ENCODE measurements around the gene CARNS1.
A peak's percentile ranks its signal among the peaks of the same experiment; 100 is the strongest.

Gene CARNS1

DNA sequence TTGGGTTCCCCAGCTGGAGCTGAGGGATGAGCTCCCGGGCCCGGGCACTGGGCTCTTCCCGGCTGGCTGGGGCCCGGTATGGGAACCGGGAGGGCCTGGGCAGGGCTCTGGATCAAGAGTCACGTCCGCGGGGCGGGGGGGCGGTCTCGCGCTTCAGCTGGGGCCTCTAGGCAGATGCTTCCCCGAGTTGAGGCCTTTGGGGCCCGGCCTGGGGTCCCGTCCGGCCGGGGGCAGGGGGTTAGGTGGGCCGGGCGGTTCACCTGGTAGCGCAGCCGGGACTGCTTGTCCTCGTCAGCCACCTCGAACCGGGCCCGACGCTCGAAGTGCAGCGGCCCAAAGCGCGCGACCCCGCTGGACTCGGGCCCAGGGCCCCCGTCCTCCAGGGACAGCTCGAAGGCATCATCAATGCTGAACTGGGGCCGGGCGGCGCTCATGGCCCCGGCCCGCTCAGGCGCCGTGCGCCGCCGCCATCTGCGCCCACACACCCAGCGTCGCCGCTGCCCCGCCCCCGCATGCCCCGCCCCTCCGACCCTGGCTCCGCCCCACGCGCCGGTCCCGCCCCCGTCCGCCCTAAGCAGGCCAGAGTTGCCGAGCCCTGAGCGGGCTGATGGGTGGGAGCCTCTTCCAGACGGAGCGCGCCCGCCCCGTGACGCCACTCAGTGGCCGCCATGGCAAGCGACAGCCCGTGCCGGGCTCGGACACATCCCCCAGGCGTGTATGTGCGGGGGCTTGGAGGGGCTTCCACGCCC, 53.5 kb downstream of the CARNS1 start, which contains the start of gene TMEM134:
TMEM134 (minus strand) TSS at position 493 of the 749 bp plus-strand sequence; CDS start at position 434, 59 bp downstream.
- peak; percentile 88 for DNase-seq

DNA sequence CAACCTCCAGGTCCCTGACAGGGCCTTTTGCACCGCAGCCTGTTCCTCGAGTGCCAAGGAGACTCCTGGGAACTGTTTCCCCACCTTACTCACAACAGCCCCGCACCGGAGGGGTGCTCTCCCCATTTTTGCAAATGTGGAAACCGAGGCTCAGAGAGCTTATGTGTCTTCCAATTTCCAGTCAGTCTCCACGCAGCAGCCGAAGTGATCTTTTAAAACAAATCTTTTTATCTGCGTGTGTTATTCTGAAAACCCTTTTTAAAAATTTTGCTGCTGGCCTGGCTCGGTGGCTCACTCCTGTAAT, 54.0 kb downstream of the CARNS1 start:
- no peak for DNase-seq

DNA sequence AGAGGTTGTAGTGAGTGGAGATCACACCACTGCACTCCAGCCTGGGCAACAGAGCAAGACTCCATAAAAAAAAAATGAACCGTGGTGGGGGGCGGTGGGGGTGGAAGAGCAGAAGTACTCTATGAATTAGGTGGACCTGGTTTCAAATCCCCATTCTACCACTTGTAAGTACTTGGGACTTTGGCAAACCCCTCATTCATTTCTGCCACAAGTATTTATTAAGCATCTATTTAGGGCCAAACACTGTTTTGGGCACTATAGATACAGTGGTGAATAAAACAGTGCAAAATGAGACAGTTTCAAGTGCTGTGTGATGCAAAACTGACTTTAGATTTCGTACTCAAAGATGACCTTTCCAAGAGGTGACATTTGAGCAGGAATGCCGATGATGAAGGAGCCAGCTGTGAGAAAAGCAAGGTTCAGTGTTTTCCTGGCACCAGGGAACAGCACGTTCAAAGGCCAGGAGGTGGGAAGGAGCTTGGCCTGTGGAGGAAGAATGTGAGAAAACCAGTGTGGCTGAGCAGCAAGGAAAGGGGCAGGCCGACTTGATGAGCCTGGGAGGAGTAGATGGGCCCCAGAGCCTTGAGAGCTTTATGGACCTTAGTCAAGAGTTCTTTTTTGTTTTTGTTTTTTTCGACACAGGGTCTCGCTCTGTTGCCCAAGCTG, 55.0 kb downstream of the CARNS1 start:
- DNase-seq: no peak

DNA sequence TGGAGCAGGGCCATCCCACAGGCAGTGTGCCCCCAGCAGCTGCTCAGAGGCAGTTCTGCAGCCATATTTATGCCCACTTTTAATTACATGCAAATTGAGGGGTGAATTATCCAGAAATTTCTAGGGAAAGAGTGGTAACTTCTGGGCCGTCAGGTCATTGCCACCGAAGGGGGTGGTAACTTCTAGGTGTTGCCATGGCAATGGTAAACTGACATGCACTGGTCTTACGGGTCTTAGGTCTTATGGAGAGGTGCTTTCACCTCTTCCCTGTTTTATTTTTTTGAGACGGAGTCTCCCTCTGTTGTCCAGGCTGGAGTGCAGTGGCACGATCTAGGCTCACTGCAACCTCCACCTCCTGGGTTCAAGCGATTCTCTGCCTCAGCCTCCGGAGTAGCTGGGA, 57.4 kb downstream of the CARNS1 start:
- no peak for DNase-seq

Measured in GDM1 (cell line).